T-helper 2 cell treated with Interferon-gamma antibody and Interleukin-4, amounts not matched to agents 100 ng/mL and 5 ng/mL, for 36 hours (primary cell): ENCODE results near the gene FGGY. TPM values are rescaled to one million over a fixed set of nuclear protein-coding genes. Genes with fewer than 3 reads are reported as not detected.

Source experiments
- intact Hi-C: fragments of 100-400 bp; cut with micrococcal nuclease; formaldehyde crosslinking; loops from one replicate; pipeline ENCODE4 v1.15.1; 2023
- total RNA-seq: library from RNA; stranded (reverse); gene quantifications from 2 replicates; pipeline ENCODE4 v1.2.3, GENCODE V29; 2022

Gene FGGY
- total RNA-seq, 1 donor from 2014 or later = 10.7 TPM

GRCh38 chr1:59314776-59315528 lies 18.1 kb downstream of the FGGY start:
- intact Hi-C loops = no loop called here

GRCh38 chr1:59315529-59316463 lies 18.9 kb downstream of the FGGY start:
- intact Hi-C loops = no loop called here

GRCh38 chr1:59316497-59317128 lies 19.7 kb downstream of the FGGY start:
- intact Hi-C loops = no loop called here

- intact Hi-C loops = no loop called here
These were observed 20.4 kb downstream of the FGGY start for GRCh38 chr1:59317343-59317742.

- intact Hi-C loops = no loop called here
These were observed 20.9 kb downstream of the FGGY start for GRCh38 chr1:59317780-59318179.

GRCh38 chr1:59318271-59318860 lies 21.5 kb downstream of the FGGY start:
- intact Hi-C loops = no loop called here

- intact Hi-C loops = no loop called here
These were observed 25.5 kb downstream of the FGGY start for GRCh38 chr1:59322394-59322793.

GRCh38 chr1:59322814-59323213 lies 25.9 kb downstream of the FGGY start:
- intact Hi-C loops = no loop called here

GRCh38 chr1:59323879-59324278 lies 27.0 kb downstream of the FGGY start:
- intact Hi-C loops = no loop called here

- intact Hi-C loops = no loop called here
These were observed 31.5 kb downstream of the FGGY start for GRCh38 chr1:59328353-59328752.

GRCh38 chr1:59329412-59330053 lies 32.6 kb downstream of the FGGY start:
- intact Hi-C loops = loop anchor here (5.0 kb wide), 1 partner anchor 32 kb away; the partner anchor contains the start of gene FGGY

- intact Hi-C loops = loop anchor here (5.0 kb wide), 1 partner anchor 35 kb away; the partner anchor contains the start of gene FGGY
These were observed 35.1 kb downstream of the FGGY start for GRCh38 chr1:59331686-59332620.

- intact Hi-C loops = loop anchor here (5.0 kb wide), 1 partner anchor 36 kb away; the partner anchor contains the start of gene FGGY
These were observed 36.1 kb downstream of the FGGY start for GRCh38 chr1:59332983-59333382.

GRCh38 chr1:59333626-59334277 lies 36.9 kb downstream of the FGGY start:
- intact Hi-C loops = loop anchor here (5.0 kb wide), 1 partner anchor 36 kb away; the partner anchor contains the start of gene FGGY

GRCh38 chr1:59340411-59341307 lies 43.8 kb downstream of the FGGY start:
- intact Hi-C loops = no loop called here

GRCh38 chr1:59342801-59343575 lies 46.1 kb downstream of the FGGY start:
- intact Hi-C loops = no loop called here

- intact Hi-C loops = no loop called here
These were observed 46.6 kb downstream of the FGGY start for GRCh38 chr1:59343576-59343840.
